H1 (cell line): ENCODE data around the gene ZNF407. TPM values are rescaled to one million over a fixed set of nuclear protein-coding genes. Genes with fewer than 3 reads are reported as not detected.

Experiments
- CTCF ChIA-PET: fragments of 300-600 bp; sonication (Branson Sonifier 250); formaldehyde crosslinking; loops from one replicate; lab custom pipeline; 2021; ENCODE audit not compliant: partially characterized antibody; lab: Charles Lee
- POLR2A ChIA-PET: fragments of 300-600 bp; sonication (Branson Sonifier 250); formaldehyde crosslinking; loops from one replicate; lab custom pipeline; 2021; ENCODE audit warnings: inconsistent platforms; ENCODE audit not compliant: partially characterized antibody; lab: Charles Lee
- DNase-seq, 2 experiments: peaks; one replicate each; pipeline versions ENCODE4 v3.0.0 to v3.0.0-alpha.2; 2010 to 2022; ENCODE audit warnings: low spot score in 2 of 2, low read depth in 1 of 2, mixed read lengths in 1 of 2
- FAIRE-seq: peaks from 2 replicates; lab custom pipeline; 2011; peaks lifted over from hg19 to GRCh38; lab: Jason Lieb, UNC
- H2AFZ ChIP-seq: 2 replicates; pipeline ENCODE4 v1.8.1; 2012; ENCODE audit warnings: low read length, inconsistent platforms
- H2AK5ac ChIP-seq: 2 replicates; pipeline ENCODE4 v1.6.1; 2013; ENCODE audit warnings: low read depth, low read length
- H2BK120ac ChIP-seq: replicated peaks from 2 replicates; pipeline ENCODE3; 2013; ENCODE audit warnings: low read depth, low read length, inconsistent platforms
- H2BK12ac ChIP-seq: 2 replicates; pipeline ENCODE4 v1.6.1; 2013; ENCODE audit warnings: low read depth, low read length
- H2BK15ac ChIP-seq: 2 replicates; pipeline ENCODE4 v1.6.1; 2013; ENCODE audit warnings: low read length
- H2BK20ac ChIP-seq: 2 replicates; pipeline ENCODE4 v1.6.1; 2013; ENCODE audit warnings: low read length
- H2BK5ac ChIP-seq: 2 replicates; pipeline ENCODE4 v1.6.1; 2013; ENCODE audit warnings: low read depth, low read length
- H3K14ac ChIP-seq: 2 replicates; pipeline ENCODE4 v1.6.1; 2013; ENCODE audit warnings: inconsistent platforms; ENCODE audit not compliant: insufficient read length
- H3K18ac ChIP-seq: 2 replicates; pipeline ENCODE4 v1.6.1; 2013; ENCODE audit warnings: low read length; ENCODE audit errors: extremely low read depth
- H3K23ac ChIP-seq: 2 replicates; pipeline ENCODE4 v1.6.1; 2013; ENCODE audit warnings: inconsistent platforms; ENCODE audit not compliant: insufficient read length
- H3K23me2 ChIP-seq: 2 replicates; pipeline ENCODE4 v1.6.1; 2013; ENCODE audit warnings: low read depth, low read length
- H3K27ac ChIP-seq: 2 replicates; pipeline ENCODE4 v1.6.1; 2011; ENCODE audit warnings: low read depth, low read length, inconsistent platforms
- H3K27me3 ChIP-seq, 4 experiments: replicated peaks in 1 of 4; 1 replicate in 1 of 4; 2 replicates in 3 of 4; pipeline versions ENCODE4 v1.6.1 to v1.8.1; 2011 to 2013; ENCODE audit warnings: low read length in 3 of 4, mild to moderate bottlenecking in 3 of 4, inconsistent platforms in 2 of 4, mixed read lengths in 2 of 4, moderate library complexity in 1 of 4; ENCODE audit not compliant: control insufficient read depth in 3 of 4, insufficient read depth in 3 of 4; ENCODE audit errors: extremely low read depth in 1 of 4
- H3K36me3 ChIP-seq, 4 experiments: 2 replicates each; pipeline versions ENCODE4 v1.6.1 to v1.8.1; 2011 to 2013; ENCODE audit warnings: mild to moderate bottlenecking in 4 of 4, low read length in 3 of 4, moderate library complexity in 2 of 4, control low read depth in 1 of 4, inconsistent platforms in 1 of 4; ENCODE audit not compliant: insufficient read depth in 4 of 4, control insufficient read depth in 2 of 4
- H3K4ac ChIP-seq: replicated peaks from 2 replicates; pipeline ENCODE3; 2013; ENCODE audit warnings: low read length, low read depth, mixed read lengths, inconsistent platforms; ENCODE audit not compliant: insufficient read length
- H3K4me1 ChIP-seq, 4 experiments: replicated peaks in 1 of 4; 1 replicate in 1 of 4; 2 replicates in 3 of 4; pipeline versions ENCODE4 v1.6.1 to v1.8.1; 2011 to 2013; ENCODE audit warnings: low read length in 3 of 4, inconsistent platforms in 2 of 4, mixed read lengths in 1 of 4; ENCODE audit not compliant: insufficient read depth in 4 of 4, control insufficient read depth in 3 of 4
- H3K4me2 ChIP-seq, 2 experiments: 2 replicates each; pipeline versions ENCODE4 v1.6.1 to v1.8.1; 2011 to 2013; ENCODE audit warnings: low read depth in 2 of 2, low read length in 2 of 2, control low read depth in 1 of 2, inconsistent platforms in 1 of 2, mild to moderate bottlenecking in 1 of 2; ENCODE audit not compliant: insufficient read depth in 1 of 2
- H3K4me3 ChIP-seq, 4 experiments: fragments of 200-600, 300-600 bp in 1 of 4; sonication (generic), shearing (Covaris generic), sonication (Bioruptor Twin) in 1 of 4; 2 replicates each; pipeline versions ENCODE4 v1.5.1 to v1.8.1; 2011 to 2016; ENCODE audit warnings: low read length in 4 of 4, low read depth in 3 of 4, control low read depth in 2 of 4, inconsistent platforms in 2 of 4, mild to moderate bottlenecking in 2 of 4, mixed read lengths in 1 of 4, moderate library complexity in 1 of 4; ENCODE audit not compliant: insufficient read depth in 2 of 4; ENCODE audit errors: extremely low read depth in 1 of 4
- H3K56ac ChIP-seq: replicated peaks from 2 replicates; pipeline ENCODE3; 2013; ENCODE audit warnings: low read depth, mild to moderate bottlenecking, mixed read lengths, low read length, inconsistent platforms; ENCODE audit not compliant: insufficient read length
- H3K79me1 ChIP-seq: 2 replicates; pipeline ENCODE4 v1.6.1; 2013; ENCODE audit warnings: low read depth, low read length, control low read depth
- H3K79me2 ChIP-seq, 2 experiments: 2 replicates each; pipeline versions ENCODE4 v1.6.1 to v1.8.1; 2012 to 2013; ENCODE audit warnings: low read length in 2 of 2, mild to moderate bottlenecking in 2 of 2, inconsistent platforms in 1 of 2; ENCODE audit not compliant: insufficient read depth in 2 of 2, control insufficient read depth in 1 of 2
- H3K9ac ChIP-seq, 4 experiments: replicated peaks in 1 of 4; 1 replicate in 1 of 4; 2 replicates in 3 of 4; pipeline versions ENCODE4 v1.6.1 to v1.8.1; 2011 to 2013; ENCODE audit warnings: low read depth in 3 of 4, low read length in 3 of 4, control low read depth in 2 of 4, mild to moderate bottlenecking in 2 of 4, moderate library complexity in 2 of 4, inconsistent platforms in 1 of 4; ENCODE audit errors: extremely low read depth in 1 of 4
- H3K9me3 ChIP-seq, 2 experiments: 2 replicates each; pipeline versions ENCODE4 v1.6.1 to v1.8.1; 2012 to 2013; ENCODE audit warnings: mild to moderate bottlenecking in 2 of 2, moderate library complexity in 2 of 2, control low read depth in 1 of 2, inconsistent platforms in 1 of 2, low read depth in 1 of 2, low read length in 1 of 2, mixed read lengths in 1 of 2; ENCODE audit not compliant: insufficient read depth in 2 of 2
- H4K20me1 ChIP-seq, 2 experiments: replicated peaks in 1 of 2; 2 replicates each; pipeline versions ENCODE3 to v1.8.1; 2011 to 2013; ENCODE audit warnings: inconsistent platforms in 2 of 2, low read length in 2 of 2, mild to moderate bottlenecking in 1 of 2; ENCODE audit not compliant: insufficient read depth in 2 of 2, control insufficient read depth in 1 of 2
- H4K5ac ChIP-seq: 2 replicates; pipeline ENCODE4 v1.6.1; 2013; ENCODE audit warnings: low read length, low read depth, mixed read lengths, inconsistent platforms; ENCODE audit not compliant: insufficient read length
- H4K8ac ChIP-seq: 2 replicates; pipeline ENCODE4 v1.8.0; 2013; ENCODE audit warnings: mild to moderate bottlenecking, moderate library complexity, low read length, inconsistent platforms; ENCODE audit not compliant: insufficient read depth; ENCODE audit errors: extremely low read depth
- H4K91ac ChIP-seq: replicated peaks from 2 replicates; pipeline ENCODE3; 2013; ENCODE audit warnings: low read length, mixed read lengths, inconsistent platforms; ENCODE audit not compliant: insufficient read length
- ASH2L ChIP-seq: fragments of 200-600, 300-600 bp; sonication (generic); IDR thresholded peaks from one replicate; pipeline ENCODE4 v1.7.1; 2017; ENCODE audit warnings: low read length
- CBX5 ChIP-seq: fragments of 300-800, 300-1000 bp; sonication (generic); IDR thresholded peaks from 2 replicates; pipeline ENCODE4 v1.7.1; 2016; ENCODE audit warnings: antibody characterized with exemption, low read length, low read depth
- FOSL1 ChIP-seq: IDR thresholded peaks from 2 replicates; pipeline ENCODE4 v1.6.1; 2011; ENCODE audit warnings: mild to moderate bottlenecking, low read depth, low read length, moderate library complexity; ENCODE audit not compliant: insufficient read depth
- NRF1 ChIP-seq: IDR thresholded peaks from 2 replicates; pipeline ENCODE4 v1.6.1; 2011; ENCODE audit warnings: mild to moderate bottlenecking, low read depth, low read length, improper control_type of control experiment
- RNF2 ChIP-seq: fragments of 200-900, 300-1000 bp; sonication (generic); IDR thresholded peaks from 2 replicates; pipeline ENCODE4 v1.7.1; 2016; ENCODE audit warnings: borderline replicate concordance, low read depth, mild to moderate bottlenecking, antibody characterized with exemption, low read length; ENCODE audit not compliant: poor library complexity, severe bottlenecking; ENCODE audit errors: missing control alignments
- RXRA ChIP-seq: IDR thresholded peaks from 2 replicates; pipeline ENCODE4 v1.6.1; 2011; ENCODE audit warnings: low read depth, mild to moderate bottlenecking, low read length, moderate library complexity; ENCODE audit not compliant: insufficient read depth
- SIRT6 ChIP-seq: IDR thresholded peaks from one replicate; pipeline ENCODE4 v1.7.1; 2012; ENCODE audit warnings: low read length, inconsistent platforms
- TEAD4 ChIP-seq: IDR thresholded peaks from 2 replicates; pipeline ENCODE4 v1.6.1; 2012; ENCODE audit warnings: low read depth, low read length, inconsistent platforms, mixed read lengths
- WGBS, 2 experiments: shearing (Covaris generic) in 1 of 2; methylation state at CpG; one replicate each; pipeline versions ENCODE4 v1.1.6 to v1.1.7; 2013 to 2015; ENCODE audit warnings: low lambda C conversion rate in 2 of 2, mixed read lengths in 2 of 2, inconsistent platforms in 1 of 2, low coverage in 1 of 2, missing lambda C conversion rate in 1 of 2; ENCODE audit not compliant: insufficient replicate concordance in 2 of 2, insufficient coverage in 1 of 2, insufficient read length in 1 of 2; ENCODE audit errors: extremely low coverage in 1 of 2, missing lambda C conversion rate in 1 of 2; 5-methylcytosine and 5-hydroxymethylcytosine counted together
- polyA plus RNA-seq, 7 experiments: library from polyadenylated mRNA; depleted of rRNA in 3 of 7; stranded (reverse) in 5 of 7; unstranded in 2 of 7; fragments of >200 nt in 5 of 7; fragments of 200-250 nt in 2 of 7; gene quantifications; 1 replicate in 5 of 7; 2 replicates in 1 of 7; 4 replicates in 1 of 7; pipeline versions ENCODE4 v1.2.1 to v1.2.3, GENCODE V29; 2011 to 2013; ENCODE audit warnings: missing spikeins in 2 of 7, mixed read lengths in 2 of 7
- total RNA-seq: library from RNA; stranded (reverse); fragmentation: NEBNext Ultra II Directional; extraction: Animal tissue kit (Norgen Biotek cat#: 25700); gene quantifications from 2 replicates; pipeline ENCODE4 v1.2.1, GENCODE V29; 2021

The ZNF407 gene
- total and polyA plus RNA-seq, 2 of the 8 experiments (the other 6 are each of a cell fraction or from before 2014, with no cell fraction given): 1.5 to 6.8 TPM

DNA sequence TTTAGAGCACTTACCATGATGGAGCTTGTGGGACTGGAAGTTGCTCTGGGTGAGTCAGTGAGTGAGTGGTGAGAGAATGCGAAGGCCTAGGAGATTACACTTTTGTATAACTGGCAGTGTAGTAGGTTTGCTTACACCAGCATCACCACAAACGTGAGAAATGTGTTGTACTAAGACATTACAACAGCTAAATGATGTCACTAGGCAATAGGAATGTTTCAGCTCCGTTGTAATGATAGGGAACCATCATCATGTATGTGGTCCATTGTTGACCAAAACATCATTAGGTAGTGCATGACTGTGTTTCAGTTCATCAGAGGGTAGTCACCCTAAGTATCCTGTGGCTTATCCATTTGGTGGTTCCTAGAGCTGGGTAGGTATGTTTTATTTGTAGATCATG is 11.9 kb downstream of the ZNF407 start:
- POLR2A ChIA-PET: no interaction called here
- Histone ChIP-seq H3K27me3 (no peaks in the 10 kb centered on the region), H3K27ac (no peak overlapping the region), H3K9ac (no peak overlapping the region), H3K56ac (no peak overlapping the region), H3K79me2 (no peaks in the 10 kb centered on the region), H4K5ac (no peak overlapping the region), H2AFZ (no peak overlapping the region), H3K23me2 (no peaks in the 10 kb centered on the region), H3K18ac (no peak overlapping the region), H4K8ac (no peak overlapping the region), H2BK15ac (no peak overlapping the region), H3K9me3 (no peaks in the 10 kb centered on the region), H3K14ac (no peak overlapping the region), H2BK120ac (no peak overlapping the region), H3K23ac (no peak overlapping the region), H4K20me1 (no peaks in the 10 kb centered on the region), H3K79me1 (no peaks in the 10 kb centered on the region), H3K4ac (no peak overlapping the region), H3K4me3 (no peak overlapping the region), H3K4me2 (no peak overlapping the region), H2BK12ac (no peak overlapping the region), H2BK5ac (no peak overlapping the region), H3K36me3 (no peaks in the 10 kb centered on the region), H3K4me1 (no peaks in the 10 kb centered on the region), H2BK20ac (no peak overlapping the region), H4K91ac (no peak overlapping the region), H2AK5ac (no peak overlapping the region)
- WGBS, 2 experiments: 91% methylated on average over 3 of the region's 3 CpGs; no CpG with 5 or more reads in 1 of the 2 experiments
- FAIRE-seq (no peak), DNase-seq (no peak)
- CTCF ChIA-PET: interaction anchor here (1.1 kb wide), 1 partner anchor 10 kb away, joined by 3 read pairs; no protein-coding TSS in a partner anchor
- no peak for TF ChIP-seq ASH2L
- TF ChIP-seq FOSL1: no peak
- no peak for TF ChIP-seq CBX5
- no peak for TF ChIP-seq RNF2
- no peak for TF ChIP-seq NRF1
- no peak for TF ChIP-seq SIRT6
- TF ChIP-seq RXRA: no peak
- no peak for TF ChIP-seq TEAD4
